ENCODE data around the gene RRP9.

The RRP9 gene

GRCh38 chr3:51960386-51960785 is 18.7 kb upstream of the RRP9 start:
- no peak for DNase-seq (ENCODE audit: low read depth)
- no peak for TF ChIP-seq CTCF (IDR thresholded peaks at IDR 0.05; ENCODE audit: control insufficient read depth, extremely low read depth, insufficient read depth)
- H3K4me3 ChIP-seq (ENCODE audit: low read depth, low read length): no peak overlapping the region

DNA sequence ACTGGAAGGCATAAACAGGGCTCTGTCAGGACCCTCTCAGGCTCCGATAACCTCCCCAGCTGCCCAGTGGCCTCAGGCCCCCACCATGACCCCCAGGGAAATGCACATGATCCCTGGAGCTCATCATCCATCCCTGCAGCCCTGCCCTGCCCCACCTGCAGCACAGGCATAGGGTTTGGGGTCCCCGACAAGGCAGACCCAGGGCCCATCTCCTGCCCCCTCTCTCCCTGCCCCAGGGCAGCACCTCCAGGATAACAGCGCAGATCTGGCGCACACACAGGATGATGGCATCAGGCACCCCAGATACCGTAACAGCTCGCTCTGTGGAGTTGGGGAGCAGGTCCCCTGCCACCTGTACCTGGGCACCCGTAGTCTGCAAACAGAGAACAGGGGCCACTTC is 17.9 kb upstream of the RRP9 start:
- no peak for TF ChIP-seq CTCF (IDR thresholded peaks at IDR 0.05; ENCODE audit: control insufficient read depth, extremely low read depth, insufficient read depth)
- no peak overlapping the region for H3K4me3 ChIP-seq (ENCODE audit: low read depth, low read length)
- no peak for DNase-seq (ENCODE audit: low read depth)

GRCh38 chr3:51958603-51959521 is 17.2 kb upstream of the RRP9 start:
- H3K4me3 ChIP-seq (ENCODE audit: low read depth, low read length): no peak overlapping the region
- no peak for DNase-seq (ENCODE audit: low read depth)
- no peak for TF ChIP-seq CTCF (IDR thresholded peaks at IDR 0.05; ENCODE audit: control insufficient read depth, extremely low read depth, insufficient read depth)

GRCh38 chr3:51957520-51958205 is 16.0 kb upstream of the RRP9 start:
- no peak overlapping the region for H3K4me3 ChIP-seq (ENCODE audit: low read depth, low read length)
- no peak for DNase-seq (ENCODE audit: low read depth)
- TF ChIP-seq CTCF (IDR thresholded peaks at IDR 0.05; ENCODE audit: control insufficient read depth, extremely low read depth, insufficient read depth): no peak

DNA sequence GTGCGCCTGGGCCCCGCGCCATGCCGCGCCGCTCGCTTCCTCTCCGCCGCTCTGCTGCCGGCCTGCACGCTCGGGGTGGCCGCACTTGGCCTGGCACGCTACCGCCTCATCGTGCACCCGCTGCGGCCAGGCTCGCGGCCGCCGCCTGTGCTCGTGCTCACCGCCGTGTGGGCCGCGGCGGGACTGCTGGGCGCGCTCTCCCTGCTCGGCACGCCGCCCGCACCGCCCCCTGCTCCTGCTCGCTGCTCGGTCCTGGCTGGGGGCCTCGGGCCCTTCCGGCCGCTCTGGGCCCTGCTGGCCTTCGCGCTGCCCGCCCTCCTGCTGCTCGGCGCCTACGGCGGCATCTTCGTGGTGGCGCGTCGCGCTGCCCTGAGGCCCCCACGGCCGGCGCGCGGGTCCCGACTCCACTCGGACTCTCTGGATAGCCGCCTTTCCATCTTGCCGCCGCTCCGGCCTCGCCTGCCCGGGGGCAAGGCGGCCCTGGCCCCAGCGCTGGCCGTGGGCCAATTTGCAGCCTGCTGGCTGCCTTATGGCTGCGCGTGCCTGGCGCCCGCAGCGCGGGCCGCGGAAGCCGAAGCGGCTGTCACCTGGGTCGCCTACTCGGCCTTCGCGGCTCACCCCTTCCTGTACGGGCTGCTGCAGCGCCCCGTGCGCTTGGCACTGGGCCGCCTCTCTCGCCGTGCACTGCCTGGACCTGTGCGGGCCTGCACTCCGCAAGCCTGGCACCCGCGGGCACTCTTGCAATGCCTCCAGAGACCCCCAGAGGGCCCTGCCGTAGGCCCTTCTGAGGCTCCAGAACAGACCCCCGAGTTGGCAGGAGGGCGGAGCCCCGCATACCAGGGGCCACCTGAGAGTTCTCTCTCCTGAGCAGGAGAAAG is 14.4 kb upstream of the RRP9 start:
- TF ChIP-seq CTCF (IDR thresholded peaks at IDR 0.05; ENCODE audit: control insufficient read depth, extremely low read depth, insufficient read depth): no peak
- no peak overlapping the region for H3K4me3 ChIP-seq (ENCODE audit: low read depth, low read length)
- DNase-seq (ENCODE audit: low read depth): no peak

GRCh38 chr3:51955175-51955892 is 13.6 kb upstream of the RRP9 start, which contains the start of gene GPR62:
TSS of gene GPR62 (plus strand) at chr3:51955381. CDS start at chr3:51955653, 272 bp downstream.
- no peak for TF ChIP-seq CTCF (IDR thresholded peaks at IDR 0.05; ENCODE audit: control insufficient read depth, extremely low read depth, insufficient read depth)
- no peak within 1 kb of the TSS for H3K4me3 ChIP-seq (ENCODE audit: low read depth, low read length)
- no peak for DNase-seq (ENCODE audit: low read depth)

Data from LNCaP clone FGC (cell line).